CD14-positive monocyte (primary cell): ENCODE data around the gene GLYR1. TPM values are rescaled to one million over a fixed set of nuclear protein-coding genes. Genes with fewer than 3 reads are reported as not detected.

ENCODE experiments used
- DNase-seq, 3 donors: peaks; one replicate each; pipeline ENCODE4 v3.0.0-alpha.2; 2011 to 2022
- H2AFZ ChIP-seq: 2 replicates; pipeline ENCODE4 v1.6.0; 2012; ENCODE audit warnings: mild to moderate bottlenecking, low read depth, low read length, inconsistent platforms; ENCODE audit not compliant: insufficient read depth, poor library complexity, severe bottlenecking
- H3K27ac ChIP-seq, 2 donors: 1 replicate in 1 of 2; 2 replicates in 1 of 2; pipeline ENCODE4 v1.5.1; 2012 to 2013; ENCODE audit warnings: low read length in 2 of 2, control low read depth in 1 of 2, inconsistent platforms in 1 of 2, low read depth in 1 of 2, mild to moderate bottlenecking in 1 of 2
- H3K27me3 ChIP-seq, 2 donors: one replicate each; pipeline versions ENCODE4 v1.6.0 to v1.6.1; 2011 to 2013; ENCODE audit warnings: low read length in 2 of 2; ENCODE audit not compliant: control insufficient read depth in 2 of 2, insufficient read depth in 2 of 2
- H3K36me3 ChIP-seq, 2 donors: replicated peaks in 1 of 2; 1 replicate in 1 of 2; 2 replicates in 1 of 2; pipeline versions ENCODE4 v1.5.1 to v1.6.1; 2012 to 2013; ENCODE audit warnings: low read length in 2 of 2, control low read depth in 1 of 2, inconsistent platforms in 1 of 2, mild to moderate bottlenecking in 1 of 2; ENCODE audit not compliant: insufficient read depth in 2 of 2, control insufficient read depth in 1 of 2
- H3K4me1 ChIP-seq, 2 donors: 1 replicate in 1 of 2; 2 replicates in 1 of 2; pipeline versions ENCODE4 v1.5.1 to v1.6.1; 2012 to 2013; ENCODE audit warnings: low read length in 2 of 2, control low read depth in 1 of 2, inconsistent platforms in 1 of 2, mild to moderate bottlenecking in 1 of 2, moderate library complexity in 1 of 2; ENCODE audit not compliant: insufficient read depth in 2 of 2, control insufficient read depth in 1 of 2
- H3K4me2 ChIP-seq: replicated peaks from 2 replicates; pipeline ENCODE3; 2012; ENCODE audit warnings: low read length, moderate library complexity, mild to moderate bottlenecking; ENCODE audit not compliant: poor library complexity, severe bottlenecking; ENCODE audit errors: extremely low read depth
- H3K4me3 ChIP-seq, 3 experiments: fragments of 200-600 bp in 1 of 3; sonication (generic) in 1 of 3; replicated peaks in 1 of 3; 1 replicate in 2 of 3; 2 replicates in 1 of 3; pipeline ENCODE4 v1.5.1; 2011 to 2013; ENCODE audit warnings: low read length in 3 of 3, mild to moderate bottlenecking in 3 of 3, control low read depth in 2 of 3, low read depth in 2 of 3, inconsistent platforms in 1 of 3, moderate library complexity in 1 of 3
- H3K79me2 ChIP-seq: 2 replicates; pipeline ENCODE4 v1.6.0; 2012; ENCODE audit warnings: mild to moderate bottlenecking, control low read depth, inconsistent platforms, low read length, moderate library complexity; ENCODE audit not compliant: insufficient read depth
- H3K9ac ChIP-seq: 2 replicates; pipeline ENCODE4 v1.6.0; 2017; ENCODE audit warnings: low read length, mild to moderate bottlenecking; ENCODE audit not compliant: insufficient read depth, poor library complexity, severe bottlenecking
- H3K9me3 ChIP-seq, 2 donors: replicated peaks in 1 of 2; 1 replicate in 1 of 2; 2 replicates in 1 of 2; pipeline versions ENCODE4 v1.5.1 to v1.6.1; 2012 to 2013; ENCODE audit warnings: low read length in 2 of 2, control low read depth in 1 of 2; ENCODE audit not compliant: control insufficient read depth in 1 of 2, insufficient read depth in 1 of 2
- H4K20me1 ChIP-seq: 2 replicates; pipeline ENCODE4 v1.6.0; 2012; ENCODE audit warnings: mild to moderate bottlenecking, low read length, control low read depth, moderate library complexity; ENCODE audit not compliant: insufficient read depth
- H3K27ac Mint-ChIP-seq, 7 donors: one replicate each; pipeline ENCODE4 v1.8.0; 2020; ENCODE audit warnings: mild to moderate bottlenecking in 7 of 7, mixed read lengths in 7 of 7, moderate library complexity in 6 of 7, inconsistent platforms in 2 of 7
- H3K27me3 Mint-ChIP-seq, 3 donors: one replicate each; pipeline ENCODE4 v1.8.0; 2021 to 2022; ENCODE audit warnings: low read depth in 3 of 3, mild to moderate bottlenecking in 3 of 3, mixed read lengths in 3 of 3, moderate library complexity in 3 of 3, inconsistent platforms in 1 of 3
- H3K36me3 Mint-ChIP-seq, 2 donors: one replicate each; pipeline ENCODE4 v1.8.0; 2020; ENCODE audit warnings: mixed read lengths in 2 of 2, inconsistent platforms in 1 of 2, mild to moderate bottlenecking in 1 of 2
- H3K4me1 Mint-ChIP-seq: one replicate; pipeline ENCODE4 v1.8.0; 2020; ENCODE audit warnings: mild to moderate bottlenecking, mixed read lengths
- H3K4me3 Mint-ChIP-seq, 2 donors: one replicate each; pipeline ENCODE4 v1.8.0; 2020; ENCODE audit warnings: mild to moderate bottlenecking in 2 of 2, mixed read lengths in 2 of 2, moderate library complexity in 1 of 2
- H3K9me3 Mint-ChIP-seq, 7 donors: one replicate each; pipeline ENCODE4 v1.8.0; 2020 to 2022; ENCODE audit warnings: mixed read lengths in 7 of 7, mild to moderate bottlenecking in 6 of 7, moderate library complexity in 6 of 7, inconsistent platforms in 2 of 7
- WGBS: methylation state at CpG from one replicate; pipeline ENCODE4 v1.1.5; 2013; ENCODE audit warnings: missing lambda C conversion rate; ENCODE audit not compliant: insufficient coverage; 5-methylcytosine and 5-hydroxymethylcytosine counted together
- intact Hi-C, 2 donors: fragments of 100-400 bp; cut with micrococcal nuclease; formaldehyde crosslinking; loops; one replicate each; pipeline versions ENCODE4 v1.15.0 to v1.15.1; 2023
- polyA plus RNA-seq, 3 donors: library from polyadenylated mRNA; depleted of rRNA in 1 of 3; unstranded in 2 of 3; stranded (reverse) in 1 of 3; fragments of 300-500 nt in 2 of 3; fragments of >200 nt in 1 of 3; fragmentation: Illumina TruSeq in 2 of 3; gene quantifications; 1 replicate in 2 of 3; 2 replicates in 1 of 3; pipeline ENCODE4 v1.2.3, GENCODE V29; 2012 to 2021
- TF ChIP-seq, protein P1 (sequence below): fragments of 200-600 bp; IDR thresholded peaks from one replicate; pipeline ENCODE4 v1.8.0; 2022; ENCODE audit warnings: antibody characterized with exemption, mild to moderate bottlenecking

Gene GLYR1
- polyA plus RNA-seq, 3 donors = 34.2 to 41.9 (median 39.3) TPM

GRCh38 chr16:4783951-4784336, 63.1 kb downstream of the GLYR1 start:
- no peak overlapping the region for H3K9ac ChIP-seq
- no peak overlapping the region for H3K4me3 ChIP-seq
- no peak for DNase-seq
- TF ChIP-seq, protein P1, sequence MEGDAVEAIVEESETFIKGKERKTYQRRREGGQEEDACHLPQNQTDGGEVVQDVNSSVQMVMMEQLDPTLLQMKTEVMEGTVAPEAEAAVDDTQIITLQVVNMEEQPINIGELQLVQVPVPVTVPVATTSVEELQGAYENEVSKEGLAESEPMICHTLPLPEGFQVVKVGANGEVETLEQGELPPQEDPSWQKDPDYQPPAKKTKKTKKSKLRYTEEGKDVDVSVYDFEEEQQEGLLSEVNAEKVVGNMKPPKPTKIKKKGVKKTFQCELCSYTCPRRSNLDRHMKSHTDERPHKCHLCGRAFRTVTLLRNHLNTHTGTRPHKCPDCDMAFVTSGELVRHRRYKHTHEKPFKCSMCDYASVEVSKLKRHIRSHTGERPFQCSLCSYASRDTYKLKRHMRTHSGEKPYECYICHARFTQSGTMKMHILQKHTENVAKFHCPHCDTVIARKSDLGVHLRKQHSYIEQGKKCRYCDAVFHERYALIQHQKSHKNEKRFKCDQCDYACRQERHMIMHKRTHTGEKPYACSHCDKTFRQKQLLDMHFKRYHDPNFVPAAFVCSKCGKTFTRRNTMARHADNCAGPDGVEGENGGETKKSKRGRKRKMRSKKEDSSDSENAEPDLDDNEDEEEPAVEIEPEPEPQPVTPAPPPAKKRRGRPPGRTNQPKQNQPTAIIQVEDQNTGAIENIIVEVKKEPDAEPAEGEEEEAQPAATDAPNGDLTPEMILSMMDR = no peak
- no peaks in the 10 kb centered on the region for H3K36me3 ChIP-seq
- WGBS = 97% methylated on average over 7 of the region's 16 CpGs
- Mint-ChIP-seq H3K4me3 (no peak overlapping the region), H3K27ac (no peak overlapping the region), H3K27me3 (peaks cover 1 to 4% (median 3%) of the 10 kb centered on the region in 3 donors), H3K9me3 (no peaks in the 10 kb centered on the region), H3K4me1 (peaks cover 24% of the 10 kb centered on the region), H3K36me3 (no peaks in the 10 kb centered on the region)
- no peaks in the 10 kb centered on the region for H3K9me3 ChIP-seq
- intact Hi-C loops = no loop called here
- no peak overlapping the region for H2AFZ ChIP-seq
- no peaks in the 10 kb centered on the region for H4K20me1 ChIP-seq
- no peaks in the 10 kb centered on the region for H3K79me2 ChIP-seq
- peaks cover 13 to 17% of the 10 kb centered on the region in 2 donors for H3K4me1 ChIP-seq
- H3K4me2 ChIP-seq = no peak overlapping the region
- H3K27me3 ChIP-seq = no peaks in the 10 kb centered on the region
- H3K27ac ChIP-seq = no peak overlapping the region

GRCh38 chr16:4783251-4783950, 63.7 kb downstream of the GLYR1 start:
- Mint-ChIP-seq H3K9me3 (no peaks in the 10 kb centered on the region), H3K27me3 (peaks cover 1 to 4% (median 3%) of the 10 kb centered on the region in 3 donors), H3K4me1 (peaks cover 24% of the 10 kb centered on the region), H3K4me3 (no peak overlapping the region), H3K36me3 (no peaks in the 10 kb centered on the region), H3K27ac (peak overlapping the region in 2 of 7 donors; percentile 10 to 89)
- Histone ChIP-seq H3K79me2 (no peaks in the 10 kb centered on the region), H3K9me3 (no peaks in the 10 kb centered on the region), H2AFZ (no peak overlapping the region), H3K27ac (no peak overlapping the region), H3K4me3 (no peak overlapping the region), H3K4me1 (peaks cover 13 to 17% of the 10 kb centered on the region in 2 donors), H4K20me1 (no peaks in the 10 kb centered on the region), H3K9ac (no peak overlapping the region), H3K36me3 (no peaks in the 10 kb centered on the region), H3K27me3 (no peaks in the 10 kb centered on the region), H3K4me2 (no peak overlapping the region)
- no peak for DNase-seq
- intact Hi-C loops = no loop called here
- TF ChIP-seq, protein P1 = no peak
- WGBS = 93% methylated on average over 18 of the region's 25 CpGs
